ENCODE data around the gene IER5.
"Not testable (repeated sequence)": the region's sequence is repeated elsewhere in the genome, so short reads cannot be mapped to it uniquely, and the experiment has no call there.

IER5 gene

DNA sequence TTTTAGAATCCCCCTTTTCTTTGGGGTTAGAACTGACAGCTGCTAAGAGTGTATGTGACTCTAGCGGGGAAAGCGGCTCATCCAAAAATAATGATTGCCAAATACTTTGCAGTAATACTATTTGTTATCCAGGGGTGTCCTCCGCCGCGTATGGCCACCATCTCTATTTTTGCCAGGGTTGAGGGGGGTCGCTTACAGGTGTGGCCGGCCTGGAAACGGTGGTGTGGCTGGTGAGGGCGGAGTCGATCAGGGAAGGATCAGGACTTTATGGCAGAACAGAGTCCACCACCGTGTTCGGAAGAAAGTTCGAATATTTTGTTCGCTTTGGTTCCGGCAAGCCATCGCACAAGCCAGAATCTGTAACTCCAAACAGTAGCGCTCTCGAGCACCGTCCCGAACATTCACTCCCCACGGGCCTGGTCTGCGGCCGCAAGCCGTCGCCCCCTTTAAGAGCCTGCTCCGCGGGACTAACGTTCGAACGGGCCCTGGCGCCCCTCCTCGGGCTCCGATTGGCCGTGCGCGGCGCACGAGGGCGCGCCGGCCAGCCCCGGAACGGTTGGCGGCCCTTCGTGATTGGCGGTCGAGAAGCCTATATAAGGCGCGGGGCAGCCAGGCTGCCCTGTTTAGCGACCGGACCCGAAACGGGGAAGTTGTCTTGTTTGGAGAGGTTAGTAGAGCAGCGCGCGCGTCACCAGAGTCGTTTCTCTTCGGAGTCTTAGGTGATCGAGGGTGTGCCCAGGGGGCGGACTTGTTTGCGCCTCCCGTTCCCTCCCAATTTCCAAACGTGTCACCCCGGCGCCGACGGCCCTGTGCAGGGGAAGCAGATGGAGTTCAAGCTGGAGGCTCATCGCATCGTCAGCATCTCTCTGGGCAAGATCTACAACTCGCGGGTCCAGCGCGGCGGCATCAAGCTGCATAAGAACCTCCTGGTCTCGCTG, at the start of gene IER5:
Gene IER5, plus strand, starts transcription at position 622 of the 938 bp plus-strand sequence. Its CDS starts 203 bp downstream, at position 825.
- DNase-seq, result peak; percentile 98

DNA sequence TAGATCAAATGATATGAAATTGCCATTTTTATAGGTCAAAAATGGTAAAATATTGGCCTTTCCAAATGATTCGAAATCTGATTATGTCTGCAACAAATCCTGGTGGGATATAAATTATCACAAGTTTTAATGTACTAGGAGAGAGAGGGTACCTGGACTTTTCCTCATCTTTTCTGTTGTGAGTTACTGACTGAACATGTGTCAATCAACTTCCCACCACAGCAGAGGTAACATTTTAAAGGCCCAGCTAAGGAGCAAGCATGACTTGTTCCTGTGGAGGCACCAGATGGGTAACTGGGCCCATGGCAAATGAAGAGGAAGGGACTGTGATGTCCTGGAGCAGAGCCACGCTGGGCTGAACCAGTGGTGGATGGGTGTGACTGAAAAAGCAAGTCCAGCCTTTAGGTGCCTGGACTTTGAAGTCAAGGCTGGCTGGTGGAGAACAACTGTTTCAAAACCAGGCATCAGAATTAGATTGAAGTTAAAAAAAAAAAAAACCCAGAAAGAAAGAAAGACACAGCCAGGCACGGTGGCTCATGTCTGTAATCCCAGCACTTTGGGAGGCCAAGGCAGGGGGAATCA, 48.1 kb upstream of the IER5 start:
- DNase-seq, result no peak

DNA sequence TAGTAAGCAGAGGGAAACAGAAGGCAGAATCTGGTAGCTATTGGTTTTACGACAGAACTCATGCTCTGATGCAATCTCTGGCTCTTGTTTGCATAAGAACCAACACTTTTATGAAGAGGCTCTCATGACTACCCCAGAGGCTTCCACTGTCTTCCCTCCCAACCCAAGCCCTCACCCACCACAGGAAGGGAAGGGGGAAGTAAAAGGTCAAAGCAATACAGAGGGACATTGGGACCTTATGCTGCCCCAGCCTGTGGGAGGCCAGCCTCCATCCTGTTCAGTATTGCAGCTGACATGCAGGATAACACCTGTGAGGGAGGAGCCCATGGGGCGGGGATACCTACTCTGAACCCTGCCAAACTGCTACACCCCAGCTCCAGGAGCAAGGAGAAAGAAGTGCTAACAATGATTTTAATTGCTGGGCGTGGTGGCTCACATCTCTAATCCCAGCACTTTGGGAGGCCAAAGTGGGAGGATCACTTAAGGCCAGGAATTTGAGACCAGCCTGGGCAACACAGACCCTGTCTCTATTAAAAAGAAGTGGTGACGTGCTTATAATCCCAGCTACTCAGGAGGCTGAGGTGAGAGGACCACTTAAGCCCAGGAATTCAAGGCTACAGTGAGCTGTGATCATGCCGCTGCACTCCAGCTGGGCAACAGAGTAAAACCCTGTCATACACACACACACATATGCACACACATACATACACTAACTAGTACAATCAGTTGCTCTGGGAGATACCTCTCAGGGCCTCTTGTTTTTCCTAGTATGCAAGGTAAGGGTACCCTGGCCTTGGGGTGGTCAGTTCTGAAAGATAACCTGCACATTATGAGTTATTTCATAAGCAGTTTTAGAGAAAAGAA, 45.2 kb upstream of the IER5 start:
- DNase-seq, result no peak

DNA sequence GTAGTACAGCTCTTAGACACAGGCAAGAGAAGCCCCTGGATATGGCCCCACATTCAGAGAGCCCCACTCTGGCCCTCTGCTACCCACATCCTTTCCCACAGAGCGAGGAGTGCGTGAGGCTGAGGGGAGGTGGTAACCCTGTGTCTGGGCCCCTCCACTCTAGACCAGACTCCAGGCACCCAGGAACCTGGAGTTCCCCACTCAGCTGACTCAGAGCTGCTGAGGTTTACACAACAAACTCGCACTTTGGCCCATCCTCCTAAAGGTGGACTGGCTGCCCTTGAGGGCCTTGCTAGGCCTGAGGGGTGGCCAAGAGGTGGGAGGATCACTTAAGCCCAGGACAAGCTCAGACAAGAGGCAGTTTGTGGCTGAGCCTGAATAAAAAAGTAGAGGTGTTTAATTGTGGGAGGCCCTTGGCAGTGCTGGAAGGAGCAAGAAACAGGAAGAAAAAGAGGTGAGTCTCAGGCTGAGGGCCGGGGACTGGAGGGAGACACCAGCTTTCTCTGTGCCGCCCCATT, 44.0 kb upstream of the IER5 start:
- DNase-seq, result peak; percentile 79

DNA sequence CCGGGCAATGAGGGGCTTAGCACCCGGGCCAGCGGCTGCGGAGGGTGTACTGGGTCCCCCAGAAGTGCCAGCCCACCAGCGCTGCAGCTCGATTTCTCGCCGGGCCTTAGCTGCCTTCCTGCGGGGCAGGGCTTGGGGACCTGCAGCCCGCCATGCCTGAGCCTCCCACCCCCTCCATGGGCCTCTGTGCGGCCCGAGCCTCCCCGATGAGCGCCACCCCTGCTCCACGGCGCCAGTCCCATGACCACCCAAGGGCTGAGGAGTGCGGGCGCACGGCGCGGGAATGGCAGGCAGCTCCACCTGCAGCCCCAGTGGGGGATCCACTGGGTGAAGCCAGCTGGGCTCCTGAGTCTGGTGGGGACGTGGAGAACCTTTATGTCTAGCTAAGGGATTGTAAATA, 42.6 kb upstream of the IER5 start:
- not testable (repeated sequence) for DNase-seq

DNA sequence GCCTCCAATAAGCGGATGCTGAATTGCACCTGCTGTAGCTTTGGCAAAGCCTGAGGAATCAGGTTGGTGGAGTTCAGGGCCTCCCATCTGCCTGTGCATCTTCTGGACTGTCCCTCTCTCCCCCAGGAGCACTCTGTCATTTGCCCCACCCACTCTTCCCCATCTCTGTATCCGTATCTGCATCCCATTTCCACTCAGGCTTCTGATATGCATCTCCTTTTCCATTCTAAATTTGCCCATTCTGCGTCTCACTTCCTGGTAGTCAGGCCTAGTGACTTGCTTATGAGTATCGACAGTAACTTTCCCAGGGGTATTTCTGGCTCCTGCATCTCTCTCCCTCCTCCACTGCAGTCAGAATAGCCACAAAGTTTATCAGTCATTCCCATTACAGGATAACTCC, 39.1 kb upstream of the IER5 start:
- no peak for DNase-seq

DNA sequence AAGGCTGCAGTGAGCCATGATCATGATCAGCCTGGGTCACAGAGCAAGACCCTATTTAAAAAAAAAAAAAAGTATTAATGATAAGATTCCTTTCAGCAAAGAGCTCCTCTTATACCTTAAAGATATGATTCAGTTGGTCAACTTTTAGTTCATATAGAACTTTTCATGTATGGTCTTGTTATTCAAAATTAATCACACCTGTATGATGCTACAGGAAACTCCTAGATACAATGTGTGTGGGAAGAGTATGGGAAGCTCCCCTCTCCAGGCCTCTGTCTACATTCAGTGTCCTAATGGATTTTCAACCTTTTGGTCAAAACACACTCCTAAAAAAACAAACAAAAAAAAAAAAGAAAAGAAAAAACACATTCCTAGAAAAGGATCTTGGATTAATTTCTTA, 37.6 kb upstream of the IER5 start:
- DNase-seq, result no peak

DNA sequence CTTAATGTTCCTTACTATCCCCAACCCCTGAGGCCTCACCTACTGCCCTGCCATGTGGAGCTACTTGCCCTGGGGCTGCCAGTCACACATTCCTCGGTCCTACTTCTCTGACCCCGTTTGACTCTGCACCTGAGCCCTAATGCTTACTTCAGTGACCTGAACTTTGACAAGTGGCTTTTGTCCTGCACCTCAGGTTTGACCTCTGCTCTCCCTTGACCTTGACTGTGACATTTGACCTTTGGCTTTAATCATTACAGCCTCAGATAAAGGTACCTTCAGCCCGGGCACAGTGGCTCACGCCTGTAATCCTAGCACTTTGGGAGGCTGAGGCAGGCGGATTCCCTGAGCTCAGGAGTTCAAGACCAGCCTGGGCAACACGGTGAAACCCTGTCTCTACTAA, 31.9 kb upstream of the IER5 start:
- DNase-seq, result no peak

DNA sequence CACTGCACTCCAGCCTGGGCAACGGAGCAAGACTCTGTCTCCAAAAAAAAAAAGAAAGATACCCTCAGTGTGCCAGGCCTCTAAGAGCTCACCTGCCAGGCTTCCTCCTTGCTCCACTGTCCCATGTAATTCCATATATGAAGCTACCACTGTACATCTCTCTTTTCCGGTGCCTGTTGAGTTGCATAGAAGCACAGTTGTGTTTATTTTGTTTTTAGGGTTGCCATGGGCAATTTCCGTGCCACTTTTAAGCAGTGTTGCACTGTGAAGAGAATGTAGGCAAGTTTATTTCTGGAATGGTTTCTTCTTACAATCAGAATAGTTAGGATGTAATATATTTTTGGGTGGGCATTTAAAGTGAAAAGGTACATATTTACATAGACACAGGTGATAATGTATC, 31.4 kb upstream of the IER5 start:
- DNase-seq, result no peak

DNA sequence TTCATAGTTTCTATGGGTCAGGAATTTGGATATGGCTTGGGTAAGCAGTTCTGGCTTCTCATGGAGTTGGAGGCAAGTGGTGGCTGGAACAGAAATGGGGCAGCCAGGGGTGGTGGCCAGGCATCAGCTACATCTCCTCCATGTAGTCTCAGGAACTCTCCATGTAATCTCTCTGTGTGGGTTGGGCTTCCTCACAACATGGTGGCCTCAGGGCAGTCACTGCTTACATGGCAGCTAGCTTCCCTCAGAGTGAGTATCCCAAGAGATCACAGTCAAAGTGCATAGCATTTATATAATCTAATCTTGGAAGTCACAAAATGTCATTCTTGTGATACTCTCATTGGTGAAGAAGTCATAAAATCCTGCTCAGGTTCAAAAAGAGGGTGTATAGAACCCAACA, 29.1 kb upstream of the IER5 start:
- no peak for DNase-seq

DNA sequence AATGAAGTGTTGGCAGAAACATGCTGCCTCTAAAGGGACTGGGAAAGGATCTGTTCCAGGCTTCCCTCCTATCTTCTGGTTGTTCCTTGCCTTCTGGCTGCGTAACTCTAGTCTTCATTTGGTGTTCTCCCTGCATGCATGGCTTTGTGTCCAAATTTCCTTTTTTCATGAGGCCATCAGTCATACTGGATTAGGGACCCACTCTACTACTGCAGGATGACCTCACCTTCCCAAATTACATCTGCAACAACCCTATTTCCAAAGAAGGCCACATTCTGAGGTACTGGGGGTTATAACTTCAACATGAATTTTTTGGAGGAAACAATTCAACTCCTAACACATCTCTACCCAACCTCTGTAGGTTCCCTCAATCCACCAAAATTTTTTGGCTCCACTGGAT, 28.4 kb upstream of the IER5 start:
- no peak for DNase-seq

DNA sequence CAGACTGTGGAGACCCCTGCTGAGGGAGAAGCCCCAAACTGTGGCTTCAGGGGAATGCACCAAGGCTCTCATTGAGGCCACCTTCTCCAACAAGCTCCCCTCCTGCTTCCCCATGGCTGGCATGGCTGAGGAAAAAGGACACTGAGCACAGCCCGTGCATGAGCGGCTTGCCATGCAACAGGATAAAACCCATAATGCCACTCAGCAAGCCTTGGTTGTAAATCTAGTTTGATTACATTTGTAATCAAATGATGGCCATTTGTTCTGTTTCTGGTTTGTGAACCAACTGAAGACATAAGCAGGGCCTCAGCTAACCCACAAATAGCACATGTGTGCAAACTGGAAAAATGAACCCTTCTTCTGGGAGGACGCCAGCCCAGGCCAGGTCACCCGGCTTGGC, 27.6 kb upstream of the IER5 start:
- DNase-seq, result not testable (repeated sequence)

DNA sequence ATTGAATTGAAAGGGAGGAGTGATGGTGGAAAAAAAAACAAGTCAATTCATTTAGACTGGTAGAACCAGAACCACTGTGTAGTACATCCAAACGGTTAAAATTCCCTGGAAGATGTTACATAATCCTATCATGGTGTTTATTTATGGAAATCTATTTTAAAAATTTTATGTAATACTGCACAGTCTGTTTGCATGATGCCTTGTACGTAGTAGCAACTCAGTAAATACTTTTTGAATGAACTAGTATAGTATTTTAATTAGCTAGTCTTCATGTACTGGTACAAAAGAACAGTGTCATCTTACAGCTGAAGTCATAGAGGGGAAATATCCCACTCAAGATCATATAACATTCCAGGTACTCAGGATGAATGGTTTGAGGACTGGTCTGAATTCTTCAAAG, 27.0 kb upstream of the IER5 start:
- no peak for DNase-seq

DNA sequence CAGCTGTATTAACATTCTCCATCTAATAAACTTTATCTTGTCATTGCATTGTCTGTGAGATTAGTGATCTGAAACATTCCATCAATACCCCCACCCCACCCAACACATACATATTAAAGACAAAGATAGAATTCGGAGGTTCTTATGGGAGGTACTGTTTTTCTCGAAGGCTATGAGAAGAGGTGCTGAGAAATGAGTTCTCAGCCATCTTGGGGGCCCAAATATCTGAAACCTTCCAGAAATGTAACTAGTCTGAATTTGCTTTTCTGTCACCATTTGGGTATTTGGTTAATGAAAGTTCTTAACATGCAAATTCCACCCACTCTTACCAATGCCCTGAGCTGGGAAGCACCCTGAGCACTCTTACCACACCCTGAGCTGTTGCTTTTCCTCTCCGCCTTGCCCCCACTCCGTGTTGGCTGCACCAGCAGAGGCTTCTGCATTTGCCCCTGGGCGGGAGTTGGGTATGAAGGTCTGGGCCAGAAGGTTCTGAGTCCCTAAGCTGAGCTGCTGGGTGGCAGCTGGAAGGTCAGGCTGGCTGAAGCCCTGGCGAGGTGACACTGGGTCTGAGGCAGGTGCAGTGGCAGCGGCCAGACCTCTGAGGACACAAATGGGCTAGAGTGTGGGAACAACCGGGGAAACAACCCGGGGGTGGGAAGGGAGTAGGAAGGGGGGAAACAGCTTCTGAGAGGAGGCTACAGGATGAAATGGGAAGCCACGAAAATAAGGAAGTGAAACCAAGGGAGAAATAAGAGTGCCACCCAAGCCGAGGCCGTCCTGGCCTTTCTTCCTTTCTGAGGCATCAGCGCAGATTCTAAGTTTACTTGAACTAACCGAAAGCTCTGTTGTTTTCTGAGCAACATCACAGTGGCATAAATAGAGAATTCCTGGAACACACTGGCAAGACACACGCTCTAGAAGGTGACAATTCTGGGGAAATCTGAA, 26.3 kb upstream of the IER5 start:
- peak; percentile 75 for DNase-seq

DNA sequence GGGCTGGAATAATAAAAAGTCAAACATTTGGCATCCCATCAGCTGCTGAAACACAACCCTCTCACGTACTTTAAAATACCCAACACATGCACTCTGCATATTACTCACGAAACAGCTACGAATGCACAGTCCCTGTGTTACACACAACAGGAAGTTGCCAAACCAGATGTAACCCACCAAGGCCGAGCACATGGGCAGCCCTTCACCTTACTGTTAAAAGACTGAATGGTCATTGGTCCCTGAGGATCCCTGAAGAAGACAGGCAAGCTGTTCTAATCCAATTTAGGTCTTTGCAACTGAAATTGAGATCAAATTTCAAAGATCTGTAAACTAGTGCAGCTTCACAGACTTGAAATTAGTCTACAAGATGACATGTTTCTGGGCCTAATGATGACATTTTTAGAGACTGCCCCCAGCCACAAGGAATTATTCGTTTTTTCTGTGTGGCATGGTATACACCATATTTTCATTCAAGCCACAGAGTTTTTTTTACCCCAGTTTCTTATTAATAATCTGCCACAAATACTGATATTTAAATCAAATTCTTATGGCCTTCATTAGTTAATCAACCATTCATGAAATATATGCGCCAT, 25.6 kb upstream of the IER5 start:
- peak; percentile 68 for DNase-seq

DNA sequence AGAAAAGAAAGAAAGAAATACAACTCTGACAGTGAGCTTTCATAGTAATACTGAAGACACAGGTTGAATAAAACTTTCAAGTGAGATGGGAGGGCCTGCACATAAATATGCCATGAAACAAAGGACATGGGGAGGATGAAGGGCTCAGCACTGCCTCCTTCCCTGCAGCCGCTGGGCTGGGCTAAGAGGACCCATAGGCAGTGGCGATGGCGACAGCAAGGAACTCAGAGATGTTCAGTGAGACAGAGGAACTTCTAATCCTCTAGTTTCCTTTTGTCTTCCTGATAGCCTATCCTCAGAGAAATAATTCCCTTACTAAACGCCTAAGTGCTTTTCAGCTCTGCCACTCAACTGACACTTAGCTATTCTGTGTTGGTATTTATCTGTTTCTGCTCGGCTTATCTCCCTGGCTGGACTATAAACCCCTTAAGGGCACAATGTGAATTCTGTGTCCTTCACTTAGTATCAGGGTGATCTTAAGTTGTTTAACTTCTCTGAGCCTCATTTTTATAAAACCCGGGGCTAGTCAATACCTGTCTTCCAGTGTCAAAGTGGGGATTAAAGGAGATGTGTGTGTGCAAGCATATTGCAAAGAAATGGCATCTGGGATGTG, 24.4 kb upstream of the IER5 start:
- DNase-seq, result no peak

DNA sequence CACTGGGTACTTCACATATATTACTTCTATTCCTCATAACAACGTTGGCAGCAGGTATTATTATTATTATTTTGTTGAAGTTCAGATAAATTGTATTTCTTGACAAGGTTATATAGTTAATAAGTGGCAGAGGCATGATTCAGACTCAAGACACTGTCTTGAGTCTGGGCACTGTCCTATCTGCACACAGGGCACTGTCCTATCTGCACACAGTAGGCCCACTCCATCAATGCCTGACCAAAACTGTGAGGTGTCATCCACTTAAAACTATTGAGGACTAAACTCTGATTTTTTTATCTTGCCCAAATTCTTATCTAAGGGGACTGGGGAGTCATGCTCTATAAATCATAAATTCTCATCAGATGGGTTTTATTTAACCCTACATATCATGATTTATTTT, 23.8 kb upstream of the IER5 start:
- no peak for DNase-seq

DNA sequence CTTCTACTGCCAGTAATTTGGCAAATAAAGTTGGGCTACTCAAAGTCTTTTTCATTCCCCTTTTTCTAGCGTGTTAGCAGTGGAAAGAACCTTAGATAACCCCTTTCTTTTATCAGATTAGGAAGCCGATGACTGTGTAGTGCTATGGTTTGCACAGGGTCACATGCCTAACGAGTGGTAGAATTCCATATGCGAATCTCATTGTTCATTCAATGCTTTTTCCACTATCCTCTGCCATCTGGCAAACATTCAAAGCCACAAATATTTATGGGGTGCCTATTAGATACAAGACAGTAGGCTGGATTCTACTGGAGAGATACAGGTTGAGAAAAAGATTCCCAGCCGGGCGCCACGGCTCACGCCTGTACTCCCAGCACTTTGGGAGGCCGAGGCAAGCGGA, 14.9 kb upstream of the IER5 start:
- no peak for DNase-seq

DNA sequence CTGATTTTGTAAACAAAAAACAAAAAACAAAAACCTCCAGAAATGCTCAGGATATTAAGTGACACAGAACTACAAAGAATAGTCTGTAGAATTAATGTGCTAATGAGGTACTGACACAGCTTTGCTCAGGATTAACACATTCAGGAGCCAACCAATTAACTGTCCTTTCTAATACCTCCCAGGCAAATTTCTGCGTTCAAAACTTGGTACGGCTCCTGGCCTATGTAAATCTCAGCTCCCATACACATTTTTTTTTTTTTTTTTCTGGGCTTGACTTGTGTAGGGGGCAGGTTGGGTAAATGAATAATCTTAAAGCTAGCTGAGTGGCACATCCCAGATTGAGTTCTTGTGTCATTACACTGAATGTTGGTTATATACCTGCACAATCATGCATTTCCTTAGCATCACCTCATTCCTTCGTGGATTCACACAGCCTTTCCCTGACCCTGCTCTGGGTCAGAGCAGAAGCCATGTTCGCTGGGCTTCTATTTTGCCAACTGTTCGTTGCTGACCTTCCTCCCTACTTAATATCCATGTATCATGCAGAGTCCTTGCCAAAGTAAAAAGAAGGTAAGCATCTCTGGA, 12.6 kb upstream of the IER5 start:
- DNase-seq, result no peak

DNA sequence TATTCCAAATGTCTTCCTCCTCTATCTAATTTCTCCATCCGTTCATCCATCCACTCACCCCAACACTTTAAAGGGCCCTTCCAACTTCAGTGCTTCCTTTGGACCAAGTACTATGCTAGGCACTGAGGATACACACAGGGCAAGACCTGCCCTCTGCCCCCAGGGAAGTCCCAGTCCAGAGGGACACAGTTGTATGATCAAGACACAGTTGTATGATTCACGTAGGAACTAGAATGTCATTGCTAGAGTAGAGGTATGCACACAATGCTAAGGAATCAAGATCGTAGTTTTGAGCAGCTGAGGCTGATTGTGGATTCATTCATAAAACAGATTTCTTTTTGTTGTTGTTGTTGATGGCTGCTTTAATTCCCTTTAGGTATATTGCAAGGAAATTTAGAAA, 11.6 kb upstream of the IER5 start:
- DNase-seq, result no peak

Measured in activated CD8-positive, alpha-beta memory T cell treated with anti-CD3 and anti-CD28 coated beads for 24 hours (primary cell).